CD4-positive, alpha-beta T cell treated with Interleukin-21 for 1 hour (primary cell): ENCODE data around the gene SLC25A12.
"Not testable (repeated sequence)": the region's sequence is repeated elsewhere in the genome, so short reads cannot be mapped to it uniquely, and the experiment has no call there.

Experiments
- DNase-seq: peaks from one replicate; pipeline ENCODE4 v3.0.0-alpha.2; 2020

SLC25A12 gene

DNA sequence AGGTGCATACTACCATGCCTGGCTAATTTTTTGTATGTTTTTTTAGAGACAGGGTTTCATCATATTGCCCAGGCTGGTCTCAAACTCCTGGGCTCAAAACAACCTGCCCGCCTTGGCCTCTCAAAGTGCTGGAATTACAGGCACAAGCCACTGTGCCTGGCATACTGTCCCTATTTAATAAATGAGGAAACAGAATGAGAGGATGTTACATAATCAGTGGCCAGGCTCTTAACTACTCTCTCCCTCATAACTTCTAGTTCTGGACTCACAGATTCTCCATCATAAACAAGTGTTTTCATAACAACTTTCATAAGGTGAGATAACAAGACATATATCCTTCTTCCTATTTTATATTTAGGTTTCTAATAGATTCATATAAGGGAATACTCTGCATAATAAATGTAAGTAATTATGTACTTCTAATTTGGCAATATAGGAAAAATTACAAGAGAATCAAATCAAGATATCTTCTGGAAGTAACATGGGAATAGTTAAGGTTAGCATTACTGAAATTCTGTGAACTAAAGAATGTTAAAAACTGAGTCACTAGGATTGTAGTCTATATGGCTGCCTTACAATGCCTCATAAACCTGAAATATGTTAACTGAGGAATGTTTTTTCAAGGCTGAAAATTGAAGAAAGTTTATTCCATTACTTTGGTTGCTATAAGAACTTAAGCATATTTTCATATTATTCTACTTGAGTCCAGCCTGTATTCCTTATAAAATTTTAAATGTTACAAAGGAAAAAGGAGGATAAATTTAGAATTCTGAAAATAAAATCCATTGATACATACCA lies 71.3 kb downstream of the SLC25A12 start:
- DNase-seq, result no peak

DNA sequence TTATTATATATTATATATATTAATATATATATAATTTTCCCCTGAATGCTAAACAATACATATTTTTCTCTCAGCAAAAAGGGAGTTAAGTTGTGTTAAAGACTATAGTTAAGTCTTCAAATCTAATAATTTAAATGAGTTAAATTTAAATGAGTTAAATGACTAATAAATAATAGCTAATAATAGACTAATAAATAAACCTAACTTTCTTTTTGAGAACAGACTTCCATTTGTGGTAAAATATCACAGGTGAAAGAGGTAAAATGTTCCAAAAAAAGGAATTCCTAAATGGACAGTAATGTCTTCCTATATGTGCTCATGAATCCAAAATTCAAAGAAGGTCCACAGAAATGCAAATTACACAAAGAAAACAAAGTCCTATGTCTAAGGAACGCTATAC lies 74.6 kb downstream of the SLC25A12 start:
- DNase-seq, result no peak

- no peak for DNase-seq
Observed at GRCh38 chr2:171814883-171815282, 79.2 kb downstream of the SLC25A12 start.

- no peak for DNase-seq
Observed at GRCh38 chr2:171814174-171814573, 79.9 kb downstream of the SLC25A12 start.

DNA sequence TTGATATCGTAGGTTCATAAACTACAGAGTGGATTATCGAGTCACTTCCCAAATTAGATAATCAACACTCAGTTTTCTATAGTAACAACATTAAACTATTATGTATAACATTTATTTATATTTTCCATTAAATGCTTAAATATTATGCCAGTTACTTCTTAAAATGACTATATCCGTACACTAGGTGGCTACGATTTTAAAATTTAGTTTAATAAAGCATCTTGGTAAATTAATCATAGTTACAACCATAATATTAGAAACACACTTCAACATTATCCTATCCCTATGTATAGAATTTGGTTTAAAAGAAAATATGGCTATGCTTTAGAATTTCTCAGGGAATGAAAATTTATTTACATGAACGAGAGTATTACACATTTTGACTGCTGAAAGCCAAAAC lies 80.3 kb downstream of the SLC25A12 start:
- DNase-seq, result no peak

DNA sequence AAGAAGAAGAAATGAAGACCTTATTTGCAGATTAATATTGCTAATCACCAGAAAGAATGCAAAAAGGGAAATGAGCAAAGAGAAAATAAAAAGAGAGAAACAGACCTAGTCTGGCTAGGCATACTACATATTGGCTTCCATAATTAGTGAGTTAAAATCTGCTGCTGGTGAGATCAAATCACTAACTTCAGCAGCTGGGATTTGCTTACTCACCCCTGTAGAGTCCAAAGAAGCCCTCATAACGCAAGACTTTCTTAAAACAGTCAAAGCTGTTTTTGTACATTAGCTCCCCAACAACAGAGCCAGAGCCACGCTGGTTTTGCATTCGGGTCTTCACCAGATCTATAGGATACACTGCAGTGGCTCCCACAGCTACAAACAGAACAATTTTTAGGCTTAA lies 80.9 kb downstream of the SLC25A12 start:
- no peak for DNase-seq

- DNase-seq, result peak; percentile 25
Observed at GRCh38 chr2:171811245-171811628, 82.8 kb downstream of the SLC25A12 start.

GRCh38 chr2:171810422-171811244 lies 83.4 kb downstream of the SLC25A12 start:
- no peak for DNase-seq

GRCh38 chr2:171808885-171809284 lies 85.2 kb downstream of the SLC25A12 start:
- DNase-seq, result not testable (repeated sequence)

DNA sequence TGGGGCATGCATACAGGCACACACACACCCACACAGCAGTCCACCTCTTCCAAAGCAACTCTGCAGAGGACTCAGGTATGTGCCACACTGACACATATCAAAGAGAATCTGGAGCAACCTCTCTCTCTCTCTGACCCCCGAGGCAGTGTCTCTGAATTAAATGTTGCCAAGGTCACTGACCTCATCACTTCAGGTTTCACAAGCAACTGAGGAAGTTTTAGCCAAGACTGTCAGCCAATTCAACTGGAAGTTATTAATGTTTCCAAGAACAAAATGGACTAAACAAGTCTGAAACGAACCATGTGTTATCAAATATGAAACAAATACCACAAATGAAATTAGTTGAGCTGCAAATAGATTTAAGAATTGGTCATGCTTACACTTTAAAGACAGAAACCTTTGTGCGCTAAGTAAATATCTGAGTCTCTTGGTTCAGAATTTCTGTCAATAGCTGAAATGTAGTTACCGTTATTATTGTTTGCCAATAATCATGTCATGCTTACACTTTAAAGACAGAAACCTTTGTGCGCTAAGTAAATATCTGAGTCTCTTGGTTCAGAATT lies 86.1 kb downstream of the SLC25A12 start:
- DNase-seq, result no peak

DNA sequence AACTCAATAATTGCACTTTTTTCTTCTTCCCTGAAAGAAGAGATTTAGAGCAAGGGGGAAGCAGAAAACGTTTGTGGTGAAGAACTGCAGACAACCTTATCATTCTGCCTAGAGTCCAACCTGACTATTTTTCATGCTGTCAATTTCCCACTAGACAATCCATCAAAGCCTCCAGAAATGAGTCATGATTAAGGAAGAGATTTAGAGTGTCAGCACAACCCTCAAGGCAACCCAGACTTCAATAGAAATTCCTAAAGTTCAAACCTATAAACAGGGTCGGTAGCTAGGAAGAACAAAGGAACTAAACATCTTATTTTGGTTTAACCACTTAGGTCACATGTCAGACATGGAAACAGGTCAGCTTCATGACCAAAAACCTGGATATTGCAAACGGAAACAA lies 86.9 kb downstream of the SLC25A12 start:
- no peak for DNase-seq

DNA sequence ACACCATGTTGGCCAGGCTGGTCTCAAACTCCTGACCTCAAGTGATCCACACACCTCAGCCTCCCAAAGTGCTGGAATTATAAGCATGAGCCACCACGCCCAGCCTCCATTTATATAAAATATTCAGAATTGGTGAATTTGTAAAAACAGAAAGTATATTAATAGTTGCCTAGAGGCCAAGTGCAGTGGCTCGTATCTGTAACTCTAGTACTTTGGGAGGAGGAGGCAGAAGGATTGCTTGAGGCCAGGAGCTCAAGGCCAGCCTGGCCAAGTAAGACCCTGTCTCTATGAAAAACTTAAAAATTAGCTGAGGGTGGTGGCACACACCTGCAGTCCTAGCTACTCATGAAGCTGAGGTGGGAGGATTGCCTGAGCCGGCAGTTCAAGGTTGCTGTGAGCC lies 89.6 kb downstream of the SLC25A12 start:
- DNase-seq, result no peak

GRCh38 chr2:171803757-171804156 lies 90.3 kb downstream of the SLC25A12 start:
- DNase-seq, result no peak

GRCh38 chr2:171800639-171801038 lies 93.4 kb downstream of the SLC25A12 start:
- no peak for DNase-seq

GRCh38 chr2:171798156-171798820 lies 95.8 kb downstream of the SLC25A12 start:
- DNase-seq, result no peak

- no peak for DNase-seq
Observed at GRCh38 chr2:171794918-171795317, 99.1 kb downstream of the SLC25A12 start.

- DNase-seq, result no peak
Observed at GRCh38 chr2:171793691-171794678, 100.1 kb downstream of the SLC25A12 start.

DNA sequence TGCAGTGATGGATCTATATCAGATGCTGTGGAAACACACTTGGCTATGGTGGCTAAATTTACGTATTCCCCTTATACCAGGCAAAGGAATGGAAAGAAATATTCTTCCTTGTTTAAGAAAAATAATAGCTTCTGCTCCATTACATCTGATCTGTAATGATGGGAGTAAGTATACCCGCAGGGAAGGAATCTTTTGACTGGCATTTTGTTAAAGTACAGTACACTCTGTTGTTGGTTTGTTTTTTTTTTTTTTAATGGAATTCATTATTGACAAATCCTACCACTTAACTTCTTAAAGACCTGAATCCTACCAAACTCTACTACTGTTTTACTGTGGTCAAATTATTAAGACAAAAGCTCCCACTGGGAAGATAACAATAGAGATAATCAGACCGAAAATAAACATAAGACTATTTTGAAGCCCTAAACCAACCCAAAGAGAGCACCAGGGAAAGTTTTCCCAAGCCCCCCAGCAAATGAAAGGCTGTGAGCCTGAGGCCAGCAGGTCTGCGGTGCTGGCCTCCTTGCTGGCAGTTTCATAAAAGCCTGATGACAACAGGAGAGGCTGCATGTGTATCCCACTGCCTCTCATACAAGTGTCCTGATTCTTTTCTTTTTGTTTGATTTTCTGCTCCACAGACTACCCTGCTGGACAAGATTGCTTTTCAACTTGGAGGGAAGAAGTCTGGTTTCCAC lies 101.0 kb downstream of the SLC25A12 start:
- no peak for DNase-seq

DNA sequence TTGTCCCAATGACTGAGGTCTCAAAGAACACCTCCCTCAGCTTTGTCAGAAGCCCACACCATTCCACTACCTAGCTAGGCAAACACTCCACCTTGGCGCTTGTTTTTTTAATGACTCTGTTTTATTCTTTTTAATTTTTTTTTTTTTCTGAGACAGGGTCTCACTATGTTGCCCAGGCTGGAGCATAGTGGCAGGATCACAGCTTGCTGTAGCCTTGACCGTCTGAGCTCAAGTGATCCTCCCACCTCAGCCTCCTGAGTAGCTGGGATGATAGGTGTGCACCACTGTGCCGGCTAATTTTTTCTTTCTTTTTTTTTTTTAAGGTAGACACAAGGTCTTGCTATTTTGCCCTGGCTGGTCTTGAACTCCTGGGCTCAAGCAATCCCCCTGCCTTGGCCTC lies 101.9 kb downstream of the SLC25A12 start:
- no peak for DNase-seq

DNA sequence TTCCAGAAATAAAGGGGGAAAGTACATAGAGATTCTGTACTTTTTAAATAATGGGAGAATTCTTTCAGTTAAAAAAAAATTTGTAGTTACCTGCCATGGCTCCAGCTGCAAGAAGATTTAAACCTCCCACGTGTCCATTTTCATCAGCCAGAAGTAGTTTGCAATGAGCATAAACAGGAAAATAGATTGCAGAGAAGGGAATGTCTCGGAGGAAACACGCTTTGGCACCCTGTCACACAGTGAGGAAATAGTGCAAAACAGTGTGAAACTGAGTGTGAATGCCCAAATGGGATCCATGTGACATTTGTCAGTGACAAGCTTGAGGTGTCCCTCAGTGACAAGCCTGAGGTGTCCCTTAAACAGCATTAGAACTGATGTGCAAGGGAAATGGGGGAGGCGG lies 102.7 kb downstream of the SLC25A12 start:
- no peak for DNase-seq

DNA sequence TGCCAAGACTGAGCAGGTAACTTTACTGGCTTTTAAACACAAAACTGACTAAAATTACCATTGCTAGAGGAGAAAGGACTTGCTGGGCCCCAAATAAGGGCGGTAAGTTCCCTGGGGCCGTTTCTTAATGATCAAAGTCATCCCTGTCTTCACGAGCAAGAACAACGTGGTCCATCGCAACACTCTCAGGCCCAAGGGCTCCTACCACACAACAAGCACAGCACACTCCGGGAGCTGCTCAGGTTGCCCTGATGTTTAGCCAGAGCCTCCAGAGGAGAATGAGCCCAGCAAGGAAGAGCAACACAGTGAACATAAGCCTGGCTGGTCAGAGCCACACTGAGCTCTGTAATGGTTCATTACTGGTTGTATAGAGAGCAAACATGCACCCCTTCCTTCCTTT lies 104.1 kb downstream of the SLC25A12 start:
- DNase-seq, result no peak
